ENCODE data around the gene CLIP4.

Gene CLIP4

DNA sequence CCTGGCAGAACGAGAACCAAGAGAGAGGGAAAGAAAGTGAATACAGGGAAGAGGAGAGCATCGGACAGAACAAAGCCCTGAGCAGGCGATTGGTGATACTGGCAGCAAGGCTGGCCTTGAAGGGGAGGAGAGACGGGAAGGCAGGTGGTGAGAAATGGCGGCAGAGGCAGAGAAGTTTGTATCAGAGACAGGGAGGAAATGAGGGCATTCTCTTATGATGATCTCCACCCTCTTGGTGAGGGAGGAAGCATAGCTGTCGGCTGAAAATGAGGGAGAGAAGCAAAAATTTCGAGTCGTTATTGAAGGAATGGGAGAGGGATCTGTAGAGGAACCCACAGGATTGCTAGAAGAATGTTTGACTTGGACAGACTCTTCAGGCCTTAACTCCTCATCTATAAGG lies 80.6 kb downstream of the CLIP4 start:
- no peaks in the 10 kb centered on the region for H3K9me3 ChIP-seq (ENCODE audit: control insufficient read depth, insufficient read depth, low read length)
- no peaks in the 10 kb centered on the region for H3K36me3 ChIP-seq (ENCODE audit: control insufficient read depth, low read length)
- no peaks in the 10 kb centered on the region for H3K27me3 ChIP-seq (ENCODE audit: control insufficient read depth, low read length)
- TF ChIP-seq, protein P1, sequence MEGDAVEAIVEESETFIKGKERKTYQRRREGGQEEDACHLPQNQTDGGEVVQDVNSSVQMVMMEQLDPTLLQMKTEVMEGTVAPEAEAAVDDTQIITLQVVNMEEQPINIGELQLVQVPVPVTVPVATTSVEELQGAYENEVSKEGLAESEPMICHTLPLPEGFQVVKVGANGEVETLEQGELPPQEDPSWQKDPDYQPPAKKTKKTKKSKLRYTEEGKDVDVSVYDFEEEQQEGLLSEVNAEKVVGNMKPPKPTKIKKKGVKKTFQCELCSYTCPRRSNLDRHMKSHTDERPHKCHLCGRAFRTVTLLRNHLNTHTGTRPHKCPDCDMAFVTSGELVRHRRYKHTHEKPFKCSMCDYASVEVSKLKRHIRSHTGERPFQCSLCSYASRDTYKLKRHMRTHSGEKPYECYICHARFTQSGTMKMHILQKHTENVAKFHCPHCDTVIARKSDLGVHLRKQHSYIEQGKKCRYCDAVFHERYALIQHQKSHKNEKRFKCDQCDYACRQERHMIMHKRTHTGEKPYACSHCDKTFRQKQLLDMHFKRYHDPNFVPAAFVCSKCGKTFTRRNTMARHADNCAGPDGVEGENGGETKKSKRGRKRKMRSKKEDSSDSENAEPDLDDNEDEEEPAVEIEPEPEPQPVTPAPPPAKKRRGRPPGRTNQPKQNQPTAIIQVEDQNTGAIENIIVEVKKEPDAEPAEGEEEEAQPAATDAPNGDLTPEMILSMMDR (IDR thresholded peaks at IDR 0.05; ENCODE audit: low read depth, low read length, poor library complexity, severe bottlenecking): no peak
- no peak for TF ChIP-seq EZH2phosphoT487 (IDR thresholded peaks at IDR 0.05; ENCODE audit: borderline replicate concordance, low read length)
- no peak overlapping the region for H3K4me3 ChIP-seq (ENCODE audit: low read length)
- no peak overlapping the region for H3K27ac ChIP-seq (ENCODE audit: low read depth, low read length)
- no peaks in the 10 kb centered on the region for H3K79me2 ChIP-seq (ENCODE audit: control insufficient read depth, low read length)
- H3K4me2 ChIP-seq (ENCODE audit: low read length): no peak overlapping the region
- no peaks in the 10 kb centered on the region for H3F3A ChIP-seq (ENCODE audit: control insufficient read depth, insufficient read depth)
- H3K4me1 ChIP-seq (ENCODE audit: control insufficient read depth, low read length): no peaks in the 10 kb centered on the region
- no peaks in the 10 kb centered on the region for H4K20me1 ChIP-seq (ENCODE audit: control insufficient read depth, insufficient read depth, low read depth, low read length)
- no peaks in the 10 kb centered on the region for H3K9me2 ChIP-seq (replicated peaks; ENCODE audit: control insufficient read depth, low read length)

DNA sequence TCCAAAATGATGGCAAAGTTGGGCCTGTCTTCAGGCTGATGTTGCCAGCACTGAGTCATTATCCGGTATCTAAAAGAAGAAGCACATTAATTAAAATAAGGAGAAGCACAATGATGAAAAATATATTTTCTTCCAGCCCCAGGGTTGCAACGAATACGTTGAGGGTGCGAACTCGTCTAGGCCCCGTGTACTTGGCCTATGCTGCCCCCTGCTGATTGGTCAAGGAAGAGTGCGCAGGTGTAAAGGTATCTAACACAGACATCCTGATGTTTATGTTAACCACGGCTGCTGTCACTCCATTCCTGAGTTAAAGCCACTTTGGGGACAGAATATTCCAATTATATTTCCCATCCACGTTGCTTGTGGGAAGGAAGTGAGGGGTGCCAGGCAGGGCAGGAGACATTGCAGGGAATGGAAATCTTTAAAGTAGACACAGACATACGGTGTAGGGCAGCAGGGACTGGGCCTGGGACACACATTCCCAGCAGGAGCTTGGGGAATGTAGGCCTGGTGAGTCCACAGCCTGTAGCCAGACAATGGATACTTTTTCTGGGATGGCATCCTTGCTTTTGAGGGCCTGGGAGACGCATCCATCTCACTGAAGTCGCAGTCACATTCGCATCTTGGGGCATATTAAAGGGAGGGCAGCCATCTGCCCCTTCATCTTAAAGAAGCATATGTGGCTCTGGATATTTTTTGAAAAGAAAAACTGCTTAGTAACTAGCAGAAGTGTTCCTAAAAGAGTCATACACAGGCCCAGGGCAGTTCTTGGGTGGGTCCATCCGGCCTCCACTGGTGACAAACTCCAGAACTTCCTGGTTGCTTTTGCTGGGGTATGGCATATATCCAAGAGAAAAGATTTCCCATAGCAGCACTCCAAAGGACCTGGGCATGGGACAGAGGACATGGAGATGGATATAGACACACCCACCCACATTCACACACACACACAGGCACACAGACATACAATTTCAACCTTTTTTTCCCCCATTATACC lies 81.9 kb downstream of the CLIP4 start:
- H3K4me3 ChIP-seq (ENCODE audit: low read length): no peak overlapping the region
- no peaks in the 10 kb centered on the region for H3K27me3 ChIP-seq (ENCODE audit: control insufficient read depth, low read length)
- no peak overlapping the region for H3K4me2 ChIP-seq (ENCODE audit: low read length)
- no peaks in the 10 kb centered on the region for H3K9me2 ChIP-seq (replicated peaks; ENCODE audit: control insufficient read depth, low read length)
- no peaks in the 10 kb centered on the region for H3K9me3 ChIP-seq (ENCODE audit: control insufficient read depth, insufficient read depth, low read length)
- H3F3A ChIP-seq (ENCODE audit: control insufficient read depth, insufficient read depth): no peaks in the 10 kb centered on the region
- H4K20me1 ChIP-seq (ENCODE audit: control insufficient read depth, insufficient read depth, low read depth, low read length): no peaks in the 10 kb centered on the region
- no peaks in the 10 kb centered on the region for H3K79me2 ChIP-seq (ENCODE audit: control insufficient read depth, low read length)
- TF ChIP-seq EZH2phosphoT487 (IDR thresholded peaks at IDR 0.05; ENCODE audit: borderline replicate concordance, low read length): no peak
- TF ChIP-seq, protein P1 (IDR thresholded peaks at IDR 0.05; ENCODE audit: low read depth, low read length, poor library complexity, severe bottlenecking): peak; percentile 84
- H3K4me1 ChIP-seq (ENCODE audit: control insufficient read depth, low read length): no peaks in the 10 kb centered on the region
- no peaks in the 10 kb centered on the region for H3K36me3 ChIP-seq (ENCODE audit: control insufficient read depth, low read length)
- H3K27ac ChIP-seq (ENCODE audit: low read depth, low read length): no peak overlapping the region

DNA sequence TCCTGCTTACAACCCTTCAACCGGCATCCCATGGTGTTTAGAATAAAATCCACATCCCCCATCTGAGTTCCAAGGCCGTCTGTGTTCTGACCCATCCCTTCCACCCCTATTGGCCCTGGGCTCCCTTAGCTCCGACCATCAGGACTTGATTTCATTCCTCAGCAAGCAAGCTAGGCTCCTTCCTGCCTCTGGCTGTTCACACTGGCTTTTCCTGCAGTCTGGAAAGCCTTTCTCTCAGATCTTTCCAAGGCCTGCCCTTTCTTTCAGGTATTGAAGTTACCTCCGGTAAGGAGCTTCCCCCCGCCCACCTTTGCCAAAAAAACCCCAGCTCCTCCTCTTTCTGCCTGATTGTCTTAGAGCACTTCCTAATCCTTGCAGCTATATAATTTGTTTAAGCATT lies 86.8 kb downstream of the CLIP4 start:
- H3K9me2 ChIP-seq (replicated peaks; ENCODE audit: control insufficient read depth, low read length): no peaks in the 10 kb centered on the region
- H3K9me3 ChIP-seq (ENCODE audit: control insufficient read depth, insufficient read depth, low read length): no peaks in the 10 kb centered on the region
- H3K36me3 ChIP-seq (ENCODE audit: control insufficient read depth, low read length): no peaks in the 10 kb centered on the region
- no peaks in the 10 kb centered on the region for H3F3A ChIP-seq (ENCODE audit: control insufficient read depth, insufficient read depth)
- no peaks in the 10 kb centered on the region for H3K4me1 ChIP-seq (ENCODE audit: control insufficient read depth, low read length)
- H3K79me2 ChIP-seq (ENCODE audit: control insufficient read depth, low read length): no peaks in the 10 kb centered on the region
- TF ChIP-seq, protein P1 (IDR thresholded peaks at IDR 0.05; ENCODE audit: low read depth, low read length, poor library complexity, severe bottlenecking): no peak
- no peak for TF ChIP-seq EZH2phosphoT487 (IDR thresholded peaks at IDR 0.05; ENCODE audit: borderline replicate concordance, low read length)
- H3K27me3 ChIP-seq (ENCODE audit: control insufficient read depth, low read length): no peaks in the 10 kb centered on the region
- no peak overlapping the region for H3K4me3 ChIP-seq (ENCODE audit: low read length)
- H3K27ac ChIP-seq (ENCODE audit: low read depth, low read length): no peak overlapping the region
- H4K20me1 ChIP-seq (ENCODE audit: control insufficient read depth, insufficient read depth, low read depth, low read length): no peaks in the 10 kb centered on the region
- no peak overlapping the region for H3K4me2 ChIP-seq (ENCODE audit: low read length)
